Measurements from ENCODE around the gene AHCYL2.
A peak's percentile ranks its signal among the peaks of the same experiment; 100 is the strongest.

Gene AHCYL2

GRCh38 chr7:129258649-129259389 lies 34.0 kb downstream of the AHCYL2 start:
- Histone ChIP-seq H3K27ac (ENCODE audit: low read depth, low read length) (no peak overlapping the region), H3K9me3 (ENCODE audit: control insufficient read depth, insufficient read depth, low read length) (no peaks in the 10 kb centered on the region), H3K4me1 (ENCODE audit: control insufficient read depth, low read length) (peaks cover 14% of the 10 kb centered on the region), H3K4me3 (ENCODE audit: low read length) (peak overlapping the region; percentile 3; the same call in 1 of the 2 replicates), H3K36me3 (ENCODE audit: control insufficient read depth, low read length) (no peaks in the 10 kb centered on the region), H3F3A (ENCODE audit: control insufficient read depth, insufficient read depth) (no peaks in the 10 kb centered on the region), H3K4me2 (ENCODE audit: low read length) (peak overlapping the region; percentile 35), H3K9me2 (replicated peaks; ENCODE audit: control insufficient read depth, low read length) (no peaks in the 10 kb centered on the region), H3K79me2 (ENCODE audit: control insufficient read depth, low read length) (no peaks in the 10 kb centered on the region), H3K27me3 (ENCODE audit: control insufficient read depth, low read length) (no peaks in the 10 kb centered on the region), H4K20me1 (ENCODE audit: control insufficient read depth, insufficient read depth, low read depth, low read length) (no peaks in the 10 kb centered on the region)
- TF ChIP-seq EZH2phosphoT487 (IDR thresholded peaks at IDR 0.05; ENCODE audit: borderline replicate concordance, low read length) (no peak), CTCF (IDR thresholded peaks at IDR 0.05; ENCODE audit: low read depth, low read length, poor library complexity, severe bottlenecking) (no peak)

GRCh38 chr7:129262324-129262723 lies 37.5 kb downstream of the AHCYL2 start:
- H3K27ac ChIP-seq (ENCODE audit: low read depth, low read length): no peak overlapping the region
- H3F3A ChIP-seq (ENCODE audit: control insufficient read depth, insufficient read depth): no peaks in the 10 kb centered on the region
- no peak overlapping the region for H3K4me2 ChIP-seq (ENCODE audit: low read length)
- no peak overlapping the region for H3K4me3 ChIP-seq (ENCODE audit: low read length)
- H3K4me1 ChIP-seq (ENCODE audit: control insufficient read depth, low read length): peaks cover 14% of the 10 kb centered on the region
- no peaks in the 10 kb centered on the region for H3K27me3 ChIP-seq (ENCODE audit: control insufficient read depth, low read length)
- no peaks in the 10 kb centered on the region for H4K20me1 ChIP-seq (ENCODE audit: control insufficient read depth, insufficient read depth, low read depth, low read length)
- H3K9me2 ChIP-seq (replicated peaks; ENCODE audit: control insufficient read depth, low read length): no peaks in the 10 kb centered on the region
- H3K79me2 ChIP-seq (ENCODE audit: control insufficient read depth, low read length): no peaks in the 10 kb centered on the region
- H3K9me3 ChIP-seq (ENCODE audit: control insufficient read depth, insufficient read depth, low read length): no peaks in the 10 kb centered on the region
- no peak for TF ChIP-seq EZH2phosphoT487 (IDR thresholded peaks at IDR 0.05; ENCODE audit: borderline replicate concordance, low read length)
- TF ChIP-seq CTCF (IDR thresholded peaks at IDR 0.05; ENCODE audit: low read depth, low read length, poor library complexity, severe bottlenecking): no peak
- no peaks in the 10 kb centered on the region for H3K36me3 ChIP-seq (ENCODE audit: control insufficient read depth, low read length)

GRCh38 chr7:129263168-129263567 lies 38.3 kb downstream of the AHCYL2 start:
- no peak for TF ChIP-seq EZH2phosphoT487 (IDR thresholded peaks at IDR 0.05; ENCODE audit: borderline replicate concordance, low read length)
- TF ChIP-seq CTCF (IDR thresholded peaks at IDR 0.05; ENCODE audit: low read depth, low read length, poor library complexity, severe bottlenecking): no peak
- Histone ChIP-seq H3F3A (ENCODE audit: control insufficient read depth, insufficient read depth) (no peaks in the 10 kb centered on the region), H3K4me2 (ENCODE audit: low read length) (no peak overlapping the region), H3K4me3 (ENCODE audit: low read length) (no peak overlapping the region), H4K20me1 (ENCODE audit: control insufficient read depth, insufficient read depth, low read depth, low read length) (no peaks in the 10 kb centered on the region), H3K9me2 (replicated peaks; ENCODE audit: control insufficient read depth, low read length) (no peaks in the 10 kb centered on the region), H3K9me3 (ENCODE audit: control insufficient read depth, insufficient read depth, low read length) (no peaks in the 10 kb centered on the region), H3K4me1 (ENCODE audit: control insufficient read depth, low read length) (peaks cover 14% of the 10 kb centered on the region), H3K36me3 (ENCODE audit: control insufficient read depth, low read length) (no peaks in the 10 kb centered on the region), H3K27me3 (ENCODE audit: control insufficient read depth, low read length) (no peaks in the 10 kb centered on the region), H3K79me2 (ENCODE audit: control insufficient read depth, low read length) (no peaks in the 10 kb centered on the region), H3K27ac (ENCODE audit: low read depth, low read length) (no peak overlapping the region)
